CD4-positive, alpha-beta T cell treated with Interleukin-1 beta for 1 hour (primary cell): ENCODE results near the gene MYBPHL.
"Not testable (repeated sequence)": the region's sequence is repeated elsewhere in the genome, so short reads cannot be mapped to it uniquely, and the experiment has no call there.

ENCODE experiments used
- DNase-seq, 2 donors: peaks; one replicate each; pipeline ENCODE4 v3.0.0-alpha.2; 2020 to 2022

Gene MYBPHL

GRCh38 chr1:109305991-109306390, 820 bp downstream of the MYBPHL start:
- not testable (repeated sequence) for DNase-seq

GRCh38 chr1:109304226-109304920, 2.4 kb downstream of the MYBPHL start:
- no peak for DNase-seq

- no peak for DNase-seq
Measured at GRCh38 chr1:109301874-109302273, 4.9 kb downstream of the MYBPHL start.

- no peak for DNase-seq
Measured at GRCh38 chr1:109300650-109301151, 6.1 kb downstream of the MYBPHL start.

DNA sequence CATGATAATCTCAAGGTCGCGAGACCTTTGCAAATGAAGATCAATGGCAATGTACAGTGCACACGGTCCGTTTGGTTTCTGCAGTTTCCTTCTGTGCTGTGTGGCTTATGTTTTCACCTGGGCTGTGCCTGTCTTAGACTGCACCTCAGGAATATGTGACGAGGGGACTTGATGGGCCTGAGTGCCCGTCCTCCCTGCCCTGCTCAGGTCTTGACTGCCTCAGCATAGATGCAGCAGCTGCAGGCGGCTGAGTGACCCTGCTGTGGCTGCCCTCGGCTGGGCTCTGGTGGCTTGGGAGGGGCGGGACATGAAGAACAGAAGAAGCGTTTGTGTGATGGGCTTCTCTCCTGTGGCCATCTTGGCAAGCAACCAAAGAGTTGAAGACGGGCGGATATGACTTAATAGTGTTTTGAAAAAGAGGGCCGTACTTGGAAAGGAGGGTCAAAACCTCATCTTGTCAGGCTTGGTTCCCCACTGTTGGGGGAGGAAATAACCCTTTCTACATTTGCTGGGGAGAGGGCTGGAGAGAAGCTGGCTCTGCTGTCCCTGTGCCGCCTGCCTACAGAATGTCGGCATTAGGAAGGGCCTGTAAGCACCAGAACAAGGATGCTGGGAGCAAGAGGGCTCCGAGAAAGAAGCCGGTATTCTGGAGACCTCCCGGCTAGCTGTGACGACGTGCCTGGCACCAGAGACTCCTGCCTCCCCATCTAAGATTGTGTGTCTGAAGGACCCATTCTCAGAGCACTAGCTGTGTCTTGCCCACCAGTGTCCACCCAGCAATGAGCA, 7.1 kb downstream of the MYBPHL start:
- no peak for DNase-seq

DNA sequence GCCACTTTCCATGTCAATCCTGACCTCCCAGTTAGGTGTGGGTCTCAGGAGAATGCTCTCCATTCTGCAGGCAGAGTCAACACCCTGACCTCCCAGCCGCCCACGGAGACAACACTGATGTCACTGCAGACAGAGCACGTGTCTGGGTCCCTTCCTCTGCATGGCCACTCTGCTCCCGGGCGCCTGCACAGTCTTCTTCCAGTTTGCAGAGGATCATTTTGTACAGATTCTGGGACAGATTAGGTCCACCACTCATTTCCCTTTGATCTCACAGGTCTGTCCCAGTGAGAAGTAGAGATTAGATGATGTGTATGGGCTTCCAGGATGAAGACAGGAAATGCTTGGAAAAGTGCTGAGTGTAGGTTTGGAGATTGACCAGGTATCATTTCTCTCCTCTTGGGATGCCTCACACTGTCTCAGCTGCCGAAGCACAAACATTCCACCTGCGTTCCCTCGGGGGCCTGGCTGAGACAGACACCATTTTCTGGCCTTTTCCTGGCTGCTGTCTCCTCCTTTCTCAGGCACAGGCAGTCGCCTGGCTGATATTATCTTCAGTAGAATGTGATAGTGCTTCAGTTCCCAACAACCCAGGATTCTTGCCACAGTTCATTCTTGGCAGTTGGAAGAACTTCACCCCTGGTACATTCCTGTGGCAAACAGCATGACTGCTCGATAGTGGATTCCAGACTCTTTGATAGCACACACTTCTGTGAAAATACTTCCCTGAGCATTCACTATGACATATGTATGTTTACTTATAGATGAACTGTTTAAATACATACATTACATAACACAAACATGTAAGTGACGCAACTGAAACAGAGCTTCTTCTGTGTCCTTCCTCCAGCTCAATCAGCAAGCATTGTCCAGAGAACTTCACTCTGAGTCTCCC, 7.9 kb downstream of the MYBPHL start:
- no peak for DNase-seq

DNA sequence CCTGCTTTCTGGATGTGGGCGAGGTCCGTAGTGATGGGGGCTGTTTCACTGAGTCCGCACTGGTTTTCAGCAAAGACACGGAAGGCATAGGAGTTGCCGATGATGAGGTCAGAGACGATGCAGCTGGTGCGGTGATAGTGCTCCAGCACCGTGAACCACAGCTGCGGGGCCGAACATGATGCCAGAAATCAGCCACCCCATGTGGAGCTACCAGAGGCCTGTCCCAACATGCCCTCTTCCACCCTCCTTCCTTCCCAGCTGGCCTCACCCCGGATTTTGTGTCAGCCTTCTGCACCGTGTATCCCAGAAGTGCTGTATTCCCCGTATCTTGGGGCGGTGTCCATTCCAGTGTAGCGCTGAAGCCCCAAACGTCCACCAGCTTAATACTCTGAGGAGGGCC, 10.0 kb downstream of the MYBPHL start:
- DNase-seq, result no peak

GRCh38 chr1:109295712-109296415, 10.9 kb downstream of the MYBPHL start:
- no peak for DNase-seq

DNA sequence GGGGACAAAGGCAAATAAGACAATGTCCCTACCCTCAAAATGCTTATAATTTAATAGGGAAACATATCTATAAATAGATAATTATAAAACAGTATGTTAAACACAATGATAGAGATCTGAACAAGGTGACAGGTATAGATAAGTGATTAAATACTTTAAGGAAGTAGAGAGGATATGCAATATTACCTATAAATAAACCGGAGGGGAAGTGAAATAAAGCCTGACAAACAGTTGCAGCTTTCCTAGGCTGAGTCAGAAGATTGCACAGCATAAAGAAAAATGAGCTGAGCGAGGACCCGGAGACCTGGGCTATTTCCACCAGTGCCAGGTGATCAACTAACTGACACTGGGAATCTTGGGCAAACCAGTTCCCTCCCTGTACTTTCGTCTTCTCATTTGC, 12.3 kb downstream of the MYBPHL start:
- no peak for DNase-seq

DNA sequence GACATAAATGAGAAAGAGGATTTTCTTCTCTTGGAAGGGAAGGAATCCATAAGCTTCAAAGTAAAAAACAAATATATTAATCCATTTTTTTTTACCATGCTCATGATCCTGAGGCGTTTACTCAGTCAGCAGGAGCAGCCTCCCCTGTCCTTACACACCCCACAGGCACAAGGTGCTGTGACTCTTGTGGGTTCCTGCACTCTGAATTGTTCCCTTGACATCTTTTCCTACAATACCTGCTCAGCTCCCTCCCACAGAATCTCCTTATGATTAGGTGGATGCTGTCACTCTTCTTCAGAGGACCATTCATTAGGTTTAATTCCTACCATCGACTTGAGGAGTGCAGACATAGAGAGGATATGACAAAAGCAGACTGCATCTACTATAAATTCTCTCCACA, 13.8 kb downstream of the MYBPHL start:
- DNase-seq, result no peak

- DNase-seq, result no peak
Measured at GRCh38 chr1:109292364-109292763, 14.4 kb downstream of the MYBPHL start.

DNA sequence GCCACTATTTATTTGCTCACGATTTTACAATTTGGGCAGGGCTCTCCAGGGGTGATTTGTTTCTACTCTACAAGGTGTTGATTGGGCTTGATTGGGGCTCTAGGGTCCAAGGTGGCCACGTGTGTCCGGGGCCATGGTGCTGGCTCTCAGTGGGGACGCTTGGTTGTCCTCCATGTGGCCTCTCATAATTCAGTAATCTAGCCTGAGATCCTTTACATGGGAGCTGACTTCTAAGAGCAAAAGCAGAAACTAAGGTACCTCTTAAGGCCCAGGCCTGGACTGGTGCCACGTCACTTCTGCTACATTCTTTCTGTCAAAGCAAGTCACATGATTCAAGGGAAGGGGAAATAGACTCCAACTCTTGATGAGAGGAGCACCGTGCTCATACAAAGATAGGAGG, 15.8 kb downstream of the MYBPHL start:
- DNase-seq, result peak in 1 of 2 donors; percentile 38

- DNase-seq, result no peak
Measured at GRCh38 chr1:109290137-109290536, 16.7 kb downstream of the MYBPHL start.

DNA sequence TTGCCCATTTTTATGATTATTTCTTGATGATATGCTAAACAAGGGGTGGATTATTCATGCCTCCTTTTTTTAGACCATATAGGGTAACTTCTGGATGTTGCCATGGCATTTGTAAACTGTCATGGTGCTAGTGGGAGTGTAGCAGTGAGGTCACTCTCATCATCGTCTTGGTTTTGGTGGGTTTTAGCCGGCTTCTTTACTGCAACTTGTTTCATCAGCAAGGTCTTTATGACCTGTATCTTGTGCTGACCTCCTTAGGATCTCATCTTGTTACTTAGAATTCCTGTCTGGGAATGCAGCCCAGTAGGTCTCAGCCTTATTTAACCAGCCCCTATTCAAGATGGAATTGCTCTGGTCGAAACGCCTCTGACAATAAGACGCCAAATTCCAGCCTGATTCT, 20.0 kb downstream of the MYBPHL start:
- DNase-seq, result not testable (repeated sequence)

DNA sequence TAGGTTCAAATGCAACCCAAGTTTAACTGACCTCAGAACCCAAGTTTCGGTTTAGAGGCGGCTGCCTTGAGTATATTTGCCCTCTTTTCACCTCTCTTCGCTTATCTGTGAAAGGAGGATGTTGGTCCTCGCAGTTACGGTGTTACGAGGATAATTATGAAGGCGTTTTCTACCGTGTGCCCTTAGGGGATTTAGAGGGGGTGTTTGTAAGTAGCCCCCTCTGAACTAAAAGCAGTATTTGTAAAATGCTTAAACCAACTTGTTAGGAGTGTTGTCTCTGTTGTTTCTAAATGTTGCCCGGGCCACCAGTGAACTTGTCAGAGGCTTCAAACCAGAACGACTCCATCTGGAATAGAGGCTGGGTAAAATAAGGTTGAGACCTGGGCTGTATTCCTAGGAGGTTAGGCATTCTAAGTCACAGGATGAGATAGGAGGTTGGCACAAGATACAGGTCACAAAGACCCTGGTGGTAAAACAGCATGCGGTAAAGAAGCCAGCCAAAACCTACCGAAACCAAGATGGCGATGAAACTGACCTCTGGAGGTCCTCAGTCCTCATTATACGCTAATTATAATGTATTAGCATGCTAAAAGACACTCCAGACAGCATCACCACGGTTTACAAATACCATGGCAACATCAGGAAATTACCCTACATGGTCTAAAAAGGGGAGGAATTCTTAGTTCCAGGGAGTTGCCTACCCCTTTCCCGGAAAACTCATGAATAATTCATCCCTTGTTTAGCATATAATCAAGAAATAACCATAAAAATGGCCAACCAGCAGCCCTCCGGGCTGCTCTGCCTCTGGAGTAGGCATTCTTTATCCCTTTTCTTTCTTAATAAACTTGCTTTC, 22.8 kb downstream of the MYBPHL start:
- no peak for DNase-seq

DNA sequence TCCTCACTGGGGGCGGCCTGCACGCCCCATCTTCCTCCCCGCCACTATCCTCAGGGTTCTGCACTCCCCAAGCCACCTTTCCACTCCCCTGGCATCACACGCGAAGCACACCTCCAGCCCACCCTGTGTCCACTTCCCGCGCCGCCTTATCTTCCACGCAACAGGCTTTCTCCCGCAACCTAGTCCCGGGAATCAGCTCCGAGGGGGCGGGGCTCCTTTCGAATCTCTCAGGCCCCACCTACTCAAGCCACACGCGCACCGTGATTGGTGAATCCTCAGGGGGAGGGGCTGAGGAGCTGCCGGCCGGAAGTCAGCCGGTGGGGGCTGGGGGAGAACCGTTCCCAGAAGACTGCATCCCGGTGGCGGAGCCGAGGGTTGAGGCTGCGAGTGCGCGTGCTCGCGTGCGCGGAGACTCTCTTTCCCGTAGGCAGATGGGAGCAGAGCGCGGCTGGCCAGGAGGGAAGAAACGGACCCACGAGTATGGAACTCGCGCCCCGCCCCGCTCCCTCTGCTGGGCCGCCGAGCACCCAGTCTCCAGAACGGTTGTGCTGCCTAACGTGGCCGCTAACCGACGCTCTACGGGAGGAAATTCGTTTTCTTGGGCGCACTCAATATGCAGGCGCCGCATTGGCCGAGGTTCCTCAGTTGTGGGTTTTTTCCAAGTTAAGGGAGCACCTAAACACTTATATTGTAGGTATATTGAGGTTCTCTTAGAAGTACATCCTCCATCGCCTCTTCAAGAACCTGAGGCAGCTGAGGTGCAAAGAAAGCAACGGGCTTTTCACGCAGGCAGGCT, 23.7 kb downstream of the MYBPHL start, which contains the start of gene PSRC1:
Gene PSRC1, minus strand, starts transcription at position 194 of the 796 bp plus-strand sequence.
- DNase-seq, result peak; percentile 86 to 91

DNA sequence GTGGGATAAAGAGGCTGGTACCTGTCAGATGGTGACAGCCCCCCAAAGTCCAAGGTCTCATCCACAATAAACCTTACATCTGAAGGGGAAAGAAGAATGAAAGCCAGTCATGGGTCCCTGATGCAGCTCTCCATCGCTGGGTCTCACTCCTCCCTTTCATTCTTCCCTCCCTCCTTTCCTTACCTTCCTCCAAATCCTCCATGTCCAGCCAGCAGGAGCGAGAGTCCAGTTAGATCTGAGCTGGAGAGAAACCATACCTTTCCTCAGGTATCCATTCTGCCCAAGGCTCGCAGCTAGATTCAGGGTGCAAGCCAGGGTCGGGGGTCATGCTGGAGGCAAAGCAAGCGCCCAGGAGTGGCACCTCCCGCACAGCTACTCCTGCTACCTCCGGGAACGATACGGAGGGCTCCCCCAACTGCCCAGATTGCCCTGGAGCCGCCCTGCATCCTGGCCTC, 24.3 kb downstream of the MYBPHL start:
- DNase-seq, result no peak

DNA sequence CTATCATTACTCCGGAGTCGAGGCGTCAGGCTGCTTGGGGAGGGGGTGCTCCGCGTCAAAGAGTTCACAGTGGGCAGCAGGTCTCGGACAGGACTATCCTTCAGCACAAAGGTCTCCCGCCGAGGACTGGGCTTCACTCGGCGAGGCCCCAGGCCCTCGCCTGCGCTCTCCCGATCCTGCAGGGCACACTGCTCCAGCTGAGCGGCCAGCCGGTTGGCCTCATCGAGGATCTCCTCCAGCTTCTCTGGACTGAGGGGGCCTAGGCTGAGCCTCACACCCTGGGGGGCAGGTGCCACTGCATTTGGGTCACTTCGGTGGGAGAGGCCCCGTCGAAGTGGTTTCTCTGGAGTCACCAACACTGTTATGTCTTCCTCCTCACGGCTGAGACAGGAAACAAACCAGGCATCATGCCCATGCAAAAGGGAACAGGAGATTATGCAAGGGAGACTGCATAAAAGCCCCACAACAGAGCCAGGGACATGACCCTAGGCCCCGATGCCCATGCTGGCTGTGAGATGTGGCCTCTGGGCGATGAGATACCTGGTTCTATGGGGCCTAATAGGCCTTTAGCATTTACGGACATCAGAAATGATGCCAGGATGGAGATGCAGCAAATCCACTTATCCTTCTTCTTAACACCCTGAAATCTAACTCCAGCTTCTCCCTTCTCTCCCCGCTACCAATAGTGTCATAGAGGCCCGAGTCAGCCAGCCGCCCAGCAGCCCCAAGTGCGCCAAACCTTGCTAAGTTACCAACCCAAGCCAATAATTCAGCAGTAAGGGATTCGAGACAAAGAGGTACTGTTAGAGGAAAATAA, 24.9 kb downstream of the MYBPHL start:
- no peak for DNase-seq

DNA sequence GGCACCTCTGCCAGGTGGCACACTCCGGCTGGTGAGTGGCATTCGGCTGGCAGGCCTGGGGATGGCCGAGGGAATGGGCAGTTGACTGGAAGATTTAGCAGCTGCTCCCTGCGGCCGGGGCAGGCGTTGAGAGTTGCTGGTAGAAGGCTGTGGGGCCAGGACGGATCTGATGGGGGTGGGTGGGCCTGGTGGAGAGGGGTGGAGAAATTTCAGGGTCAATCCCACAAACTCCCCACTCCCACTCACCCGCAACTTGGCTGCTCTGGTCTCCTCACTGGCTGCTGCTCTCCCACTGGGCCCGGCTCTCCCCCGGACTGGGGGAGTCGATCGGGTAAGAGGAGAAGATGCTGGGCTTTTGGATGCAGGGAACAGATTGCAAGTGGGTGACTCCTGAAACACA, 25.9 kb downstream of the MYBPHL start:
- DNase-seq, result no peak
